Measurements from ENCODE around the gene MDFI.

The MDFI gene

DNA sequence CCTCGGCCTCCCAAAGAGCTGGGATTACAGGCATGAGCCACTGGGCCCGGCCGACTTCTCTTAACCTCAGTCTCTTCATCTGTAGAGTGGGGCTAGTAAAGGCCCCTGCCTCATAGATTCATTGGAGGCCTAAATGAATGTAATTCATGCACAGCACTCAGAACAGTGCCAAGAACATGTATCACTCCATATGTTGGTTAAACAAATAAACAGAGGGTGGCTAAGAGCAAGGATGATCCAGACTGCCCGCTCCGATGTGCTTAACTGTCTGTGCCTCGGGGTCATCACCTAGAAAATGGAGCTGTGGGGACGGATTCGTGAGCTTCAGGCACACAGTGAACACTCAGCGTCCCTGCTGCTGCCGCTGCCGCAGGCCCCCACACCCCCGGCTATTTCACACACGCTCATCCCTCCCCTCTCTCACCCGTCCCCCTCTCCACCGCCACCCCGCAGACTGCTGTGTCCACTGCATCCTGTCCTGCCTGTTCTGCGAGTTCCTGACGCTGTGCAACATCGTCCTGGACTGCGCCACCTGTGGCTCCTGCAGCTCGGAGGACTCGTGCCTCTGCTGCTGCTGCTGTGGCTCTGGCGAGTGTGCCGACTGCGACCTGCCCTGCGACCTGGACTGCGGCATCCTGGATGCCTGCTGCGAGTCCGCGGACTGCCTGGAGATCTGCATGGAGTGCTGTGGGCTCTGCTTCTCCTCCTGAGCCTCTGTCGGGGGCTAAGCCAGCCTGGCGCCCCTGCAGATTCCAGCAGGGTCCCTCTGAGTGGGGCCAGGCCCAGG, 14.8 kb downstream of the MDFI start:
- no peak for DNase-seq

DNA sequence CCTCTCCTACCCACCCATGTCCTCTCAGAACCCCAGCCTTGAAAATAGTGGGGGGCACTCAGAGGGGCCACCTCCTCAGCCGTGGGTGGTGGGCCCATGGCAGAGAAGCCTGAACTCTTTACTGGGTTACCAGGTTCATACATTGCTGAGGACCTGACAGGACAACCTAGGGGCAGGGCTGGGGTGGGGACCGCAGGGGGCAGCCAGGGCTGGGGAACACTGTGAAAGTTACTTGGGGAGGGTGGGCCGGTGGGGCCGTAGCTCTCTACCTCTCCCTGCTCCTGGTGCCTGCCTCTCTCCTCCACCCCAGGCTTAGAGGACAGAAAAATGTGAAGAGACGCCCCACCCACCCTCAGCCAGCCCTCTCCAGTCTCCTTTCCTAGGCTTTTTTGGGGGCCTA, 15.4 kb downstream of the MDFI start:
- no peak for DNase-seq

DNA sequence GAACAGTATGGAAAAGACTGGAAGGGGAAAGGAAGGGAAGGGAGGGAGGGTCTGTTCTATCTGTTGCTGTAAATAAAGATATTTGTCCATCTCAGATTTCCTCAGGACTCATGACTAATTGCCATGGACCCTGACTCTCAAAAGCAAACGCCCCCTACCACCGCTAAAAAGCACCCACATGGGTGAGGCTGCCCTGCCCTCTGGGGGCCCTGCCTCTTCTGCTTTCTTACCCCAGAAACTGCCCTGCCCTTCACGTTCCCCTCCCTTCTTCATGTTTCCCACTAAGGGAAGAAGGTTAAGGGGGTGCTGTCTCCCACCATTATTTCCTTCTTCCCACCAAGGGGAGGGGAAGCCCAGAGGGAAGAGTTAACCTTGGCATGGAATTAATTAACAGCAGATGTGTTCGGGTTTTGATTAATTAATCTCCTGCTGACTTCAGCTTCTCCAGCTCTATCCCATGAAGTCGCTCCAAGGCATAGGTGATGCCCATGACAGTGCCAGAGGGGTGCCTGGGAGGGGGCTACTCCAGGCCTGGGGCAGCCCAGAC, 16.0 kb downstream of the MDFI start:
- DNase-seq = no peak

DNA sequence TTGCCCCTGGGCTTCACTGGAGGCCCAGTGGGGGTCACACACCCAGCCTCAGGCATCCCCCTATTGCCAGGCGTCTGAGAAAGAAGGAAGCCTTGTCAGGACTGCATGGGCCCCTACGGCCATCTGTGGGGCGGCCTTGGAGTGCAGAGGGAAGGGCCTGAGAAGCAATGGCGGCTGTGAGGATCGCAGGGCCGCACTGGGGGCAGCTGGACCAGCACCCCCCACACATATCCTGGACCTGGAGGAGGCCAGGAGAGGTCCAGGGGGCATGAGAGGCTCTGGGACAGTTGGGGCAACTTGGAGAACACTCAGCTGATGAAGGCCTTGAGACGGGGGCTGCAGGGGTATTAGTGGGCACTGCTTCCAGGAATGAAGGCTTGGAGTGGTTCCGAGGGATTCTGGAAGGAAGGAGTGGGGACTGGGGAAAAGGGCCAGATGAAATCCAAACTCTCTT, 16.5 kb downstream of the MDFI start:
- no peak for DNase-seq

DNA sequence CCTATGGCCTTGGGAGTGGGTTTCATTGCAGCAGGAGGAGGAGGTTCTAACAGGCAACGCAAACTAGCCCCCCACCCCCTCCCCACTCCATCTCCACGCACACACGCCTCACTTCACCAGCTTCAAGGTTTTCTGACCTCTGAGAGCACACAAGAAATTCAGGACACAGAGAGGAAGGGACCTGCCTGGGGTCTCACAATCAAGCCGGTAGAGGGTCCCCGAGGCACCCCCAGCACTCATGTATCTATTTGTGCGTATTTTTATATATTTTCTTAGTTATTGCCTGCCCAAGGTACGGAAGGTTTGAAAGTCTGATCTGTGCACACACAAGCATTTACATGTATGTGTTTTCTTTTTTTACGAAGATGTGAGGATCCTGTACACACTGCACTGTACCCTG, 16.9 kb downstream of the MDFI start:
- DNase-seq = no peak

DNA sequence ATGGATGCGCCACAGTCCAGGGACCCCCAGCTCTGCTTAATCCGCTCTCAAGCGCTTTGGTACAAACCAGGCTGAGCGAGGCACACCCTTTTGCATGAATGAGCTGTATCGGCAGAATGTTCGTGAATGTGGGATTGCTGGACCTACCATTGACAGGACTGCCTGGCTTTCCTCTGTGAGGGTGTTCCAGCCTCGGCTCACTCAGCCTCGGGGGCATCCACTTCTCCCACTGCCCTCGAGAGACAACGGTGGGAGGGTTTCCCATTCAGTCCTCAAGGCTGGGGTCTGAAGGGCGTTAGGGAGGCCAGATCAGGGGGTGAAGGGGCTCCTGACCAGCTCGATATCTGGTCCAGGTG, 17.4 kb downstream of the MDFI start:
- DNase-seq = no peak

DNA sequence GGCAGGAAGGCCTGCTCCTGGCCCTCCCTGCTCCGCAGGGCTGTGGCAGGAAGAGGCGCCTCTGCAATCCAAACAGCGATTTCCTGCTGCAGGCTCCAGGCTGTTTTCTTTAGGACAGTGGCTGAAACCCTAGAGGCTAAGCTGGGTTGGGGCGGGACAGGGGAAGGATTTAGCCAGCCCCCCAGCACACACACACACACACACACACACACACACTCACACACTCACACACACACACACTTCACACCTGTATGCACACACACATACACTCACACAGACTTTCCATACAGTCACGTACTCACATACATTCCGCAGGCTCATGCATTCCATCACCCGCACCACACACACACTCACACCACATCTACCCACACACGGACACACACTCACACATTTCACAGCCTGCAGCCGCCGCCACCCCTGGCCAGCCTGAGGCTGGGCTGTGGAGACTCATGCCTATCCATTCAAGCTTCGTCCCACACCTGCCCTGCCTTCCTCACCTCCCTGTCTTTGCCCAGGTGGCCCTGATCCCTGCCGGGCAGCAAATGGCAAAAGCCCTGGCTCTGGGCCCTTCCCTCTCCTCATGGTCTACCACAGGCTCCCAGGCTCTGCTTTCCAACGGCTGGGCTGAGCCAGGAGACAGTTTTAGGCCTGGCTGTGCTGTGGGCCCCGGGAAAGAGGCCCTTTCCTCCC, 17.9 kb downstream of the MDFI start:
- DNase-seq = no peak

DNA sequence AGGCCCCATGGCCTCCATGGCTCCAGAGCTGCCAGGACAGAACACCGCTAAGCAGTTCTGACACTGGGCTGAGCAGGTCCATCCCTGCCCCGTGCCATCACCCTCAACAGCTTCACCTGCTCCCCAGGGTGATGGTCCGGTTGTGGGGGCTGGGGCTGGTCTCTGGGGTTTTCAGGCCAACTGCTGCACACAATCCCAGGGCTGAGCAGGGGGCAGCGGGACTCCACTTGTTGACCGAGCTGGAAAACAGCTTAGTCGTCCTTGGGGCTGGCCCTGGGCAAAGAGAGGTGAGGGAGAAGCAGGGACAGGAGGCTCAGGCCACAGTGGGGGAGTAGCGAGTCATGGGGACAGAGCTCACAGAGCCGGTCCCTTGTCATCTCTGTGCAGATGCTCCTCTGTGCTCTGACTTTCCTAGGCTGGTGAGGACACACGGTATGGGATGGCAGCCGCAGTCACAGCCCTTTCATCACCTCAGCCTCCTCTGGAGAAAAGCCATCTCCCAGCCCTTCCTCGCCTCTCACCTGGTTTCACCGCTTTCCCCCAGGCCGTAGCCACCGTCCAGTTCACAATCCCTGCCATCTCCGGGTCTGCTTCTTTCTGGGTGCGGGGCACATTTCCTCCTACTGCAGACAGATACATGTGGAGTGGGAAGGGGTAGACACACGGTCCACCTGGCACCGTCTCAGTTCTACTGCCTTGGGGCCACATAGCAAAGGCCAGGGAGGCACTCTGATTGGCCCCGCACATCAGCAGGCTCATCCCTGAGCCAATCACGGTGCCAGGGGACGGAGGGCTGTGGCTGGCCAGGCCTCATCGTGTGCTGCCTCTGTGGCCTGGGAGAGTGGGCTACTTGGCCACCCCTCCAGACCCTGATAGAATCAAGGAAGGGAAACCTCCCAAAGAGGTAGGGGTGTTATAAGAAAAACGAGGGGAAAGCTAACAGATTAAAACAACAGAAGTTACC, 19.1 kb downstream of the MDFI start:
- no peak for DNase-seq

DNA sequence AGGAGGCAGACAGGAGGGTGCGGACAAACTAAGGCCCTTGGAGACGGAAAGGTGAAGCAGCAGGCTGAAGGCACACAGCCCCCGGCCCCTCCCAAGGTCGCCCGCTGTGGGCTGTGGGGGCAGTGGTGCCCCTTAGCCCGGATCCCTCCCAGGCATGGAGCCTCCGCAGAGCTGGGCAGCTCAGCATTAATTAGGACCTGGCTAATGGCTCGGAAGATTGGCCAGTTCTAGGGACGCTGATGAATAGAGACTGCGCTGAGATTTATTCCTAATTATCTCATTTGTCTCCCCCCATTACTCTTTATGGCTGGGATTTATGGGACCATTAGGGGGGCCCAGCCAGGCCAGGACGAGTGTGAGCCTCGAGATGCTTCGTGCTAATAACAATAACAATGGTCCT, 20.4 kb downstream of the MDFI start:
- no peak for DNase-seq

DNA sequence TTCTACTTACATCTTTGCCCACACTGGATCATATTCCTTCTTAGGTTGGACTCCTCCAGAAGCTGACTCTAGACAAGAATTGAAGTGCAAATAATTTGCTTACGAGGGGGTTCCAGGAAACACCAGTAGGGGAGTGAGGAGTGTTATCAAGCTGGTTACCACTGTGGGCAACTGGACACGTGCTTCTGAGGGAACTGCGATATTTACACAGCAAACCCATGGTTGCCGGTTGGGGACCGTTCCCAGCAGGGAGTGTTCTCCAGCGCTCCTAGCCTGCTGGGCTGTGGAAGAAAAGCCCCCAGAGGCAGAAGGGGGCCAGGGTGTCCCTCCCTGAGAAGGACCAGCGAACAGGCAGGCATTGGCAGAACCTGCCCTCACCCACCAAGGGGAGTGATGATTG, 21.7 kb downstream of the MDFI start:
- DNase-seq = peak; percentile 51

DNA sequence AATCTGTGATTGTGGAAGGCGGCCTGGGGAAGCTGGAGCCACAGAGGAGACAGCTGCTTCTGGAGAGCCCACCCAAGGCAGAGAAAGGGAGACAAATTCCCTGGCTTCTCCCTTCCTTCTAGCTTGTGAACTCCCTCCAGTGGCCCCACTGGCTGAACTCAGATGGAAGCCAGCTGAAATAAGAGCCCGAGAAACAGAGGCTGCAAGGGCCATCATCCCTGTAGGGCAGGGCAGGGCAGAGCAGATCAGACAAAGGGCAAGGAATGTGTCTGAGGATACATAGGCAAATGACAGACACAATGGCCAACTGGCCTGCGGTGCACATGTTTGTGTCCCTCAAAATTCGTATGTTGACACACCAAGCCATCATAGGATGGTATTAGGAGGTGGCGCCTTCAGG, 25.3 kb downstream of the MDFI start:
- no peak for DNase-seq

DNA sequence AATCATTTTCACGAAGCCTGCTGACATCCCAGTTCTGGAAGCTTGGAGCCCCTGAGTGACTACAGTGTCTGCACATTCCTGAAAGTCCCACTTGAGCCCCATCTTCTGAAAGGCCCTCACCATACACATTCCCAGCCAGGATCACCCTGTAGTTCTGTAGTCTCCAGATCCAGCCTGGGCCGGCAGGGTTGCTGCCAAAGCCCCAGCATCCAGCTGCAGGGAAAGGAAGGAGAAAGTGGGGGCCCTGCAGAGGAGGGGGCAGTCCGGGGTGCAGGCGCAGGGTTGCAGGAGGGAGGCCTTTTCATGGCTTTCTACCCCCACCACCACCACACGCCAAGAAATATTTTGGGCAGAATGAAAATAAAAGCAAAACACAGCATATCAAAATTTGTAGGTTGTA, 26.0 kb downstream of the MDFI start:
- DNase-seq = no peak

DNA sequence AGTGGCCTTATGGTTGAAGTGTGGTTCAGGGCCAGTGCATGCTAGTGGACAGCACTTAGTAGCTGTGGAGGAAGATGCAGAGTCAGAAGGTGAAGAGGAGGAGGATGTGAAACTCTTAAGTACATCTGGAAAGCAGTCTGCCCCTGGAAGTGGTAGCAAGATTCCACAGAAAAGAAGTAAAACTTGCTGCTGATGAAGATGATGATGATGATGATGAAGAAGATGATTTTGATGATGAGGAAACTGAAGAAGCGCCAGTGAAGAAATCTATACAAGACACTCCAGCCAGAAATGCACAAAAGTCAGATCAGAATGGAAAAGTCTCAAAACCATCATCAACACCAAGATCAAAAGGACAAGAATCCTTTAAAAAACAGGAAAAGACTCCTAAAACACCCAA, 28.9 kb downstream of the MDFI start:
- no peak for DNase-seq

DNA sequence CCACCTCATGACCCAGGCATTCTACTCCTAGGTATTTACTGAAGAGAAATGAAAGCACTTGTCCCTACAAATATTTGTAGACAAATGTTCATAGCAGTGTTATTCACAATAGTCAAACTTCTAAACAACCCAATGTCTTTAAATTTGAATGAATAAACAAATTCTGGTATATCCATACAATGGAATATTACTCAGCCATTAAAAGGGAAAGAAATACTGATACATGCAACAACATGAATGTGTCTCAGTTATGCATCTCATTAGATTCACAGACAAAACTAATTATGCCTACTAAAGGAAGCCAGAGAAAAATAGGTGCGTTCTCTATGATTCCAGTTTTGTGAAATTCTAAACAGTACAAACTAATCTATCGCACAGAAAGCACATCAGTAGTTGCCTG, 30.7 kb downstream of the MDFI start:
- no peak for DNase-seq

DNA sequence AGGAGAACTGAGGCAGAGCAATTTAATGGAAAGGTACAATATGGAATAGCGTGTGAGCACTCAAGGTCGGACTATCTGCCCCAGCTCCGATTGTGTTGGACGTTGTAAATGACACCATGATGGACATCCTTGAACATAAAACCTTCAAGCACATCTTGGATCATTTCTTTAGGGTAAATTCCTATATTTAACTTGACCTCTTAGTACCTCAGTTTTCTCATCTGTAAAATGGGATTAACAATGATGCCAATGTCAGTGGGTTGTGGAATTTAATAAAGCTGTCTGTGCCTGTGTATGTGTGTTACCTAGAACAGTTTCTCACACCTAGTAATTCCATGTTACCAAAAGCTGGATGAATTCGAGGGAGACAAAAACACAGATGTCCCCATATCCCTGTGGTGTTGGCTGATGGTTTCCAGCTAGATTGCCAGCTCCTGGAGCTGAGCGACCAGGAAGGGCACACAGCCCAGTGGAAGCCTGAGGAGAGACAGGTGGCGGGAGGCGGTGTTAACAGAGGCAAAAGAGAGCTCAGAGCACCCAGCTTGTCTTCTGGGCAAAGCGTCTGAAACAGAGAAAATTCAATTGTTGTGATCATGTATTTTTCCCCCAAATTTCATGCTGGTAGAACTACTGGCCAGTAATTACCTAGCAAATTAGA, 32.6 kb downstream of the MDFI start:
- no peak for DNase-seq

DNA sequence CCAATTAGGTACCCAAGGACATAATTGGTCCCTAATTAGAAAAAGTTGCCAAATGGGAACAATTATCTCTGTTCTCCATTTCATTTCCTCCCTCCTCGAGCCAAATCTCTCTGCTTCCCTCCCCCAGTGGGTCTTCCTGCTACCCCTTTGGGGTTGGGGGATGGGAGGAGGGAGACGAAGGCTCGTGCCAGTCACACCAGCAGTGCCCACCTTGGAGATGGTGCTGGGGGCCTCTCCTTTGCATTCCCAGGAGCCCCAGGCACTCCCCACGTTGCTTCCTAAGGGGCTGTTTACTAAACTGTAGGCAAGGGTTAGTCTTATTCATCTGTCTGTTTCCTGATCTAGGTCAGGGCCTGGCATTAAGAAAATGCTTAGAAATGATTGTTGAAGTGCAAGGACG, 33.1 kb downstream of the MDFI start:
- DNase-seq = no peak

DNA sequence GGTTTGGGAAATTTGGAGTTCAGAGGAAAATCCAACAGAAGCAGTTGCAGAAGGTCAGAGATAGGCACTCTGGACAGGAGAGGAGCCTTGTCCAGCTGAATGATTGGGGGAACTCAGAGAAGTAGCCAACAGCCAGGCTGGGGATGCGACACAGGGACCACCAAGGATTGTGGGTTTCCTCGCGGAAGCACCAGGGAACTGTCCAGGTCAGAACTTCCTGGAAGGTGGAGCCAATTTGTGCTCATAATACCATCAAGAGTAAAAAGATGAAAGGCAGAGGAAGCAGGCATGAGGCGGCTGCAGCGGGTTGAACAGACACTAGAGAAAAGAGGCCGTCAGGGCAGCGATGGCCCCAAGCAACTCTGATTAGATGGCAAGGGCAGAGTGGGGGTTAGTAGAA, 33.7 kb downstream of the MDFI start:
- DNase-seq = no peak

DNA sequence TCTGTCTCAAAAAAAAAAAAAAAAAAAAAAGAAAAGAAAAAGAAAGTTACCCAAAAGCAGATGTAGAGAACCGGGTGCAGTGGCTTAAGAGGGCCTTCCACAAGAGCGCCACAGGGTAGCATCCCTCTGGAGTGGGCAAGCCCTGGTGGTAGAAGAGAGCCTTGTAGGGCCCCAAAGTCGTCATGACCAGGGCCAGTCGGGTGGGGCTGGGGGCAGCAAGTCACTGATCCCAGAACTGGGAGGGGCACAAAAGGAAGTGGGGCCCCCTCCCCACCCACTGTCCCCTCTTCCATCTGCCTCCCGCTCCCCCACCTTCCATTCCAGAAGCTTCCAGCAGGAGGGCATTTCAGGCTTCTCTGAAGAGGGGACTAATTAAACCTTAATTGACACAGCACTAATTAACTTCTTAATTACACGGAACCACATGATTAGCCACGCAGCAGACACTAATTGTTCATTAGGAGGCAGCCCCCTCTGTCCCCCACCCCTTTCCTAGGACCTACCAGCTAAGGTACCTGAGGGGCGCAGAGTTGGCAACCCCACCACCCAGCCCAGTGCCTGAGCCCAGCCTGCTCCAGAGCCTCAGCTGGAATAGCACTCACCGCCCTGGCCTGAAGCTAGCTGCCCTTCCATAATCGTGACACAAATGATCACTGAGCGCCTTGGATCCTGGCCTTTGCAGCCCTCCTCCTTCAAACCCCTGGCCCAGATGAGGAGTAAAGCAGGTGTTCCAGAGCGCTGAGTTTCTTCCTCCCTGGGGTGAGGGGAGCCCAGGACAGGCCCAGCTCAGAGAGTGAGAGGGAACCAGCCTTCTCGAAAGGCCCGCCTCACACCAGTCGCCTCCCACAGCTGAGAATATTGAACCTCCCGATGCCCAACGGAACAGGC, 34.8 kb downstream of the MDFI start:
- no peak for DNase-seq

DNA sequence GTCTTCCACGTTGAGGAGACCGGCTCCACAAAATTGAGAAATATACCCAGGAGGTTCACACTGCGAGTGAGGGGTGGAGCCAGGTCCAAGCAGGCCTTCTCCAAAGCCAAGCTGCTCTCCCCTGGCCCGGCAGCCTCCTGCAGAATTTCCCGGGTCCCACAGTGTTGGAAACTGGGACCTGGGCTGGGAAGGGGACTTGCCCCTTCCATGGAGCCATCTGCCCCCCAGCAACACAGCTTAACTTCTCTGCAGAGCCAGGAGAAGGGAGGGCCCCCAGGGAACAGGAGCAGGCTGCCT, 35.4 kb downstream of the MDFI start:
- DNase-seq = no peak

DNA sequence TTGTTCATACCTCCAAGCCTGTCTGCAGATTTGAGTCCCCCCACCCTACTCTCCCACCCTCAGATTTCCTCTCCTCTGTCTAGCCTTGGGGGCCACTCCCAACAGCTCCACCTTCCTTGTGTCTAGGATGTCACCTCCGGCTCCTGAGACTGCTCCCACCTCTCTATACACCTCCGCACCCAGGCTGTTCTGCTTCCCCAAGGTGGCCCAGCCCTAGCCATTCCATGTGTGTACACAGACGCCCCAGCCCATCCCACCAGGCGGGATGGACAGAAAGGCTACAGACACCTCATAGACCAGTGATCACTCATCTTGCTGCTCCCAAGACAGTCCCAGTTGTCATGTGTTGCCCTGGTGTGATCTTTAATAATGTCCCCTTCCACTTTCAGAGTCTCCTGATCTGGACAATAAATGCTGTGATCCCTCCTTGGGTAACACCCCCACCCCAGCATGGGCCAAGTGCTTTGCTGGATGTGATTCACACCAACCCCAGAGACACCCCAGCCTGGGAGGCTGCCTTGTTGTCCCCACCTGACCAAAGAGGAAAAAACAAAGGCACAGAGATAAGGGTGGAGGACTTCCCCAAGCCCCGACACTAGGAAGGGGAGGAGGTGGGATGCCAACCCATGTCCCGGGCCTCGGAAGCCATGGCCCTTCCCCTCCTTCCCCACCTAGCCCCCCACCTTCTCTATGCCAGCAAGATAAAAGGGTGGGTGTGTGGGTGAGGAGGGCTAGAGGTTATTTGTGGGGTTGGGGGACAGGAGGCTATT, 36.1 kb downstream of the MDFI start:
- no peak for DNase-seq

DNA sequence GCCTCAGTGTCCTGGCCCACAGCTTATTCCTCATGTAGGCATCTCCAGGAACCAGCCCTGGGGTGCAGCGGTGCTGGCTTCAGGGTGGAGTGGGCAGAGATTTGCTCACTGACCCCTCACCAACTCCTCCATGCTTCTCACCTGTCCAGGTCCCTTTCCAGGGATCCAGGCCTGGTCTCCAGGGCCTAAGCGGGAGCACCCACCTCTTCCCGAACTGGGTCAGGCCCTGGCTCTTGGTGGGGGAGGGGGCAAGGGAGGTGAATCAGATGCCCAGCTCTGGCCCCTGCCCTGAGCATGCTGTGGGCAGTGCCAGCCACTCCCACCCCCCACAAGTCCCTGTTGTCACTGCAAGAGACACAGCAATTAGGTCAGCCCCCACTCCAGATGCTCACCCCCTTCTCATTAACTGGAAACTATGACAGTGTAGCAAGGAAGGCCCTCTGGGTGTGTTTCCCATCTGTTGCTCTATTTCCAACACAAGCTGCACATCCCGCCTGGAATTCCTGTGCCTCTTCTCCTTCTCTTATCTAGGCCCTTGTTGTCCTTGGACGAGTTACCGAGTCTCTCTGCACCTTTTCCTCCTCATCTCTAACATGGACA, 37.0 kb downstream of the MDFI start:
- DNase-seq = no peak
